ENCODE measurements around the gene IRAK1BP1.

DNA sequence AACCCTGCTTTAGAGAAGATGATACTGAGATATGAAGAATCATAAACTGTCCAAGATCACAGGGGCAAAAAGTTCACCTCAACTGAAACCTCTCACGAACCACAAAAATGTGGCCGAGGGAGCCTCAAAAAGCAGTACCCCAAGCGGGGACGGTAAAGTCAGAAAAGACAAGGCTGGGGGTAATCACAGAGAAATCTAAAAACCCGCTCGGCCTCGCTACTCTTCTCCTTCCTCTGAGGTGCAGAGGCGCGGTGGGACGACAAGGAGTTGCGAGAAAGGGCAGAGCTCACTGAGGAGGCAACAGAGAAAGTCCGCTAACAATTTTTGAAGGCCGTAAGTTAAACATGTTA lies 356 bp upstream of the IRAK1BP1 start:
- TF ChIP-seq, protein P1, sequence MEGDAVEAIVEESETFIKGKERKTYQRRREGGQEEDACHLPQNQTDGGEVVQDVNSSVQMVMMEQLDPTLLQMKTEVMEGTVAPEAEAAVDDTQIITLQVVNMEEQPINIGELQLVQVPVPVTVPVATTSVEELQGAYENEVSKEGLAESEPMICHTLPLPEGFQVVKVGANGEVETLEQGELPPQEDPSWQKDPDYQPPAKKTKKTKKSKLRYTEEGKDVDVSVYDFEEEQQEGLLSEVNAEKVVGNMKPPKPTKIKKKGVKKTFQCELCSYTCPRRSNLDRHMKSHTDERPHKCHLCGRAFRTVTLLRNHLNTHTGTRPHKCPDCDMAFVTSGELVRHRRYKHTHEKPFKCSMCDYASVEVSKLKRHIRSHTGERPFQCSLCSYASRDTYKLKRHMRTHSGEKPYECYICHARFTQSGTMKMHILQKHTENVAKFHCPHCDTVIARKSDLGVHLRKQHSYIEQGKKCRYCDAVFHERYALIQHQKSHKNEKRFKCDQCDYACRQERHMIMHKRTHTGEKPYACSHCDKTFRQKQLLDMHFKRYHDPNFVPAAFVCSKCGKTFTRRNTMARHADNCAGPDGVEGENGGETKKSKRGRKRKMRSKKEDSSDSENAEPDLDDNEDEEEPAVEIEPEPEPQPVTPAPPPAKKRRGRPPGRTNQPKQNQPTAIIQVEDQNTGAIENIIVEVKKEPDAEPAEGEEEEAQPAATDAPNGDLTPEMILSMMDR (IDR thresholded peaks at IDR 0.05), result no peak
- TF ChIP-seq POLR2AphosphoS5 (IDR thresholded peaks at IDR 0.05; ENCODE audit: low read depth, low read length), result no peak
- TF ChIP-seq, protein P2, sequence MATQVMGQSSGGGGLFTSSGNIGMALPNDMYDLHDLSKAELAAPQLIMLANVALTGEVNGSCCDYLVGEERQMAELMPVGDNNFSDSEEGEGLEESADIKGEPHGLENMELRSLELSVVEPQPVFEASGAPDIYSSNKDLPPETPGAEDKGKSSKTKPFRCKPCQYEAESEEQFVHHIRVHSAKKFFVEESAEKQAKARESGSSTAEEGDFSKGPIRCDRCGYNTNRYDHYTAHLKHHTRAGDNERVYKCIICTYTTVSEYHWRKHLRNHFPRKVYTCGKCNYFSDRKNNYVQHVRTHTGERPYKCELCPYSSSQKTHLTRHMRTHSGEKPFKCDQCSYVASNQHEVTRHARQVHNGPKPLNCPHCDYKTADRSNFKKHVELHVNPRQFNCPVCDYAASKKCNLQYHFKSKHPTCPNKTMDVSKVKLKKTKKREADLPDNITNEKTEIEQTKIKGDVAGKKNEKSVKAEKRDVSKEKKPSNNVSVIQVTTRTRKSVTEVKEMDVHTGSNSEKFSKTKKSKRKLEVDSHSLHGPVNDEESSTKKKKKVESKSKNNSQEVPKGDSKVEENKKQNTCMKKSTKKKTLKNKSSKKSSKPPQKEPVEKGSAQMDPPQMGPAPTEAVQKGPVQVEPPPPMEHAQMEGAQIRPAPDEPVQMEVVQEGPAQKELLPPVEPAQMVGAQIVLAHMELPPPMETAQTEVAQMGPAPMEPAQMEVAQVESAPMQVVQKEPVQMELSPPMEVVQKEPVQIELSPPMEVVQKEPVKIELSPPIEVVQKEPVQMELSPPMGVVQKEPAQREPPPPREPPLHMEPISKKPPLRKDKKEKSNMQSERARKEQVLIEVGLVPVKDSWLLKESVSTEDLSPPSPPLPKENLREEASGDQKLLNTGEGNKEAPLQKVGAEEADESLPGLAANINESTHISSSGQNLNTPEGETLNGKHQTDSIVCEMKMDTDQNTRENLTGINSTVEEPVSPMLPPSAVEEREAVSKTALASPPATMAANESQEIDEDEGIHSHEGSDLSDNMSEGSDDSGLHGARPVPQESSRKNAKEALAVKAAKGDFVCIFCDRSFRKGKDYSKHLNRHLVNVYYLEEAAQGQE (IDR thresholded peaks at IDR 0.05; ENCODE audit: insufficient read depth in 1 of 2, low read depth in 2 of 2, low read length in 1 of 2), result no peak
